Measurements from ENCODE around the gene CACNA1D.

Gene CACNA1D

GRCh38 chr3:53700441-53700840 is 206.0 kb downstream of the CACNA1D start:
- no peak overlapping the region for H3K27ac ChIP-seq (ENCODE audit: low read depth, low read length, severe bottlenecking)
- no peaks in the 10 kb centered on the region for H3K9me3 ChIP-seq (ENCODE audit: control insufficient read depth, low read length)
- 74 to 83% methylated on average over 1 to 2 of the region's 4 CpGs for WGBS, 2 experiments (ENCODE audit: insufficient coverage in 2 of 2)
- no peak overlapping the region for H3K4me3 ChIP-seq (ENCODE audit: extremely low read depth, insufficient read depth, low read length, poor library complexity, severe bottlenecking)
- no peaks in the 10 kb centered on the region for H3K36me3 ChIP-seq (ENCODE audit: control insufficient read depth, insufficient read depth, low read length)
- H3K4me1 ChIP-seq (ENCODE audit: control insufficient read depth, insufficient read depth, low read length, poor library complexity, severe bottlenecking) = no peaks in the 10 kb centered on the region

GRCh38 chr3:53702776-53703530 is 208.5 kb downstream of the CACNA1D start:
- no peaks in the 10 kb centered on the region for H3K9me3 ChIP-seq (ENCODE audit: control insufficient read depth, low read length)
- H3K27ac ChIP-seq (ENCODE audit: low read depth, low read length, severe bottlenecking) = no peak overlapping the region
- H3K4me1 ChIP-seq (ENCODE audit: control insufficient read depth, insufficient read depth, low read length, poor library complexity, severe bottlenecking) = no peaks in the 10 kb centered on the region
- 89% methylated on average over 13 to 14 of the region's 14 CpGs for WGBS, 2 experiments (ENCODE audit: insufficient coverage in 2 of 2)
- no peak overlapping the region for H3K4me3 ChIP-seq (ENCODE audit: extremely low read depth, insufficient read depth, low read length, poor library complexity, severe bottlenecking)
- H3K36me3 ChIP-seq (ENCODE audit: control insufficient read depth, insufficient read depth, low read length) = no peaks in the 10 kb centered on the region

- no peaks in the 10 kb centered on the region for H3K36me3 ChIP-seq (ENCODE audit: control insufficient read depth, insufficient read depth, low read length)
- H3K4me1 ChIP-seq (ENCODE audit: control insufficient read depth, insufficient read depth, low read length, poor library complexity, severe bottlenecking) = no peaks in the 10 kb centered on the region
- H3K27ac ChIP-seq (ENCODE audit: low read depth, low read length, severe bottlenecking) = no peak overlapping the region
- no peak overlapping the region for H3K4me3 ChIP-seq (ENCODE audit: extremely low read depth, insufficient read depth, low read length, poor library complexity, severe bottlenecking)
- WGBS, 2 experiments (ENCODE audit: insufficient coverage in 2 of 2) = 90 to 94% methylated on average over 10 to 13 of the region's 14 CpGs
- H3K9me3 ChIP-seq (ENCODE audit: control insufficient read depth, low read length) = no peaks in the 10 kb centered on the region
Measured at GRCh38 chr3:53703630-53704362, 209.4 kb downstream of the CACNA1D start.

- H3K4me3 ChIP-seq (ENCODE audit: extremely low read depth, insufficient read depth, low read length, poor library complexity, severe bottlenecking) = no peak overlapping the region
- no peaks in the 10 kb centered on the region for H3K9me3 ChIP-seq (ENCODE audit: control insufficient read depth, low read length)
- no peaks in the 10 kb centered on the region for H3K36me3 ChIP-seq (ENCODE audit: control insufficient read depth, insufficient read depth, low read length)
- WGBS, 2 experiments (ENCODE audit: insufficient coverage in 2 of 2) = 81 to 91% methylated on average over 3 to 4 of the region's 4 CpGs
- no peak overlapping the region for H3K27ac ChIP-seq (ENCODE audit: low read depth, low read length, severe bottlenecking)
- no peaks in the 10 kb centered on the region for H3K4me1 ChIP-seq (ENCODE audit: control insufficient read depth, insufficient read depth, low read length, poor library complexity, severe bottlenecking)
Measured at GRCh38 chr3:53704363-53704725, 209.9 kb downstream of the CACNA1D start.

- Histone ChIP-seq H3K36me3 (ENCODE audit: control insufficient read depth, insufficient read depth, low read length) (no peaks in the 10 kb centered on the region), H3K4me1 (ENCODE audit: control insufficient read depth, insufficient read depth, low read length, poor library complexity, severe bottlenecking) (no peaks in the 10 kb centered on the region), H3K4me3 (ENCODE audit: extremely low read depth, insufficient read depth, low read length, poor library complexity, severe bottlenecking) (no peak overlapping the region), H3K9me3 (ENCODE audit: control insufficient read depth, low read length) (no peaks in the 10 kb centered on the region), H3K27ac (ENCODE audit: low read depth, low read length, severe bottlenecking) (no peak overlapping the region)
- 77 to 82% methylated on average over 9 to 11 of the region's 11 CpGs for WGBS, 2 experiments (ENCODE audit: insufficient coverage in 2 of 2)
Measured at GRCh38 chr3:53705024-53705745, 210.8 kb downstream of the CACNA1D start.

- WGBS, 2 experiments (ENCODE audit: insufficient coverage in 2 of 2) = 84% methylated on average over 3 of the region's 4 CpGs; no CpG with 5 or more reads in 1 of the 2 experiments
- no peaks in the 10 kb centered on the region for H3K9me3 ChIP-seq (ENCODE audit: control insufficient read depth, low read length)
- no peak overlapping the region for H3K4me3 ChIP-seq (ENCODE audit: extremely low read depth, insufficient read depth, low read length, poor library complexity, severe bottlenecking)
- H3K27ac ChIP-seq (ENCODE audit: low read depth, low read length, severe bottlenecking) = no peak overlapping the region
- no peaks in the 10 kb centered on the region for H3K4me1 ChIP-seq (ENCODE audit: control insufficient read depth, insufficient read depth, low read length, poor library complexity, severe bottlenecking)
- no peaks in the 10 kb centered on the region for H3K36me3 ChIP-seq (ENCODE audit: control insufficient read depth, insufficient read depth, low read length)
Measured at GRCh38 chr3:53705774-53706173, 211.4 kb downstream of the CACNA1D start.

GRCh38 chr3:53707222-53707621 is 212.8 kb downstream of the CACNA1D start:
- H3K4me1 ChIP-seq (ENCODE audit: control insufficient read depth, insufficient read depth, low read length, poor library complexity, severe bottlenecking) = no peaks in the 10 kb centered on the region
- H3K4me3 ChIP-seq (ENCODE audit: extremely low read depth, insufficient read depth, low read length, poor library complexity, severe bottlenecking) = no peak overlapping the region
- H3K27ac ChIP-seq (ENCODE audit: low read depth, low read length, severe bottlenecking) = no peak overlapping the region
- H3K36me3 ChIP-seq (ENCODE audit: control insufficient read depth, insufficient read depth, low read length) = no peaks in the 10 kb centered on the region
- no peaks in the 10 kb centered on the region for H3K9me3 ChIP-seq (ENCODE audit: control insufficient read depth, low read length)

GRCh38 chr3:53708001-53708621 is 213.7 kb downstream of the CACNA1D start:
- Histone ChIP-seq H3K27ac (ENCODE audit: low read depth, low read length, severe bottlenecking) (no peak overlapping the region), H3K36me3 (ENCODE audit: control insufficient read depth, insufficient read depth, low read length) (no peaks in the 10 kb centered on the region), H3K4me3 (ENCODE audit: extremely low read depth, insufficient read depth, low read length, poor library complexity, severe bottlenecking) (no peak overlapping the region), H3K9me3 (ENCODE audit: control insufficient read depth, low read length) (no peaks in the 10 kb centered on the region), H3K4me1 (ENCODE audit: control insufficient read depth, insufficient read depth, low read length, poor library complexity, severe bottlenecking) (no peaks in the 10 kb centered on the region)
- WGBS, 2 experiments (ENCODE audit: insufficient coverage in 2 of 2) = 89 to 90% methylated on average over 2 to 3 of the region's 4 CpGs

- no peaks in the 10 kb centered on the region for H3K4me1 ChIP-seq (ENCODE audit: control insufficient read depth, insufficient read depth, low read length, poor library complexity, severe bottlenecking)
- WGBS, 2 experiments (ENCODE audit: insufficient coverage in 2 of 2) = 88 to 95% methylated on average over 4 of the region's 6 CpGs
- H3K36me3 ChIP-seq (ENCODE audit: control insufficient read depth, insufficient read depth, low read length) = no peaks in the 10 kb centered on the region
- H3K4me3 ChIP-seq (ENCODE audit: extremely low read depth, insufficient read depth, low read length, poor library complexity, severe bottlenecking) = no peak overlapping the region
- no peaks in the 10 kb centered on the region for H3K9me3 ChIP-seq (ENCODE audit: control insufficient read depth, low read length)
- H3K27ac ChIP-seq (ENCODE audit: low read depth, low read length, severe bottlenecking) = no peak overlapping the region
Measured at GRCh38 chr3:53709256-53709655, 214.8 kb downstream of the CACNA1D start.

- Histone ChIP-seq H3K4me3 (ENCODE audit: extremely low read depth, insufficient read depth, low read length, poor library complexity, severe bottlenecking) (no peak overlapping the region), H3K27ac (ENCODE audit: low read depth, low read length, severe bottlenecking) (no peak overlapping the region), H3K36me3 (ENCODE audit: control insufficient read depth, insufficient read depth, low read length) (no peaks in the 10 kb centered on the region), H3K9me3 (ENCODE audit: control insufficient read depth, low read length) (no peaks in the 10 kb centered on the region), H3K4me1 (ENCODE audit: control insufficient read depth, insufficient read depth, low read length, poor library complexity, severe bottlenecking) (no peaks in the 10 kb centered on the region)
- WGBS, 2 experiments (ENCODE audit: insufficient coverage in 2 of 2) = 13 to 15% methylated on average over 7 to 9 of the region's 11 CpGs
Measured at GRCh38 chr3:53709860-53710674, 215.7 kb downstream of the CACNA1D start.
